Panc1 (cell line): ENCODE measurements around the gene TMOD2. TPM values are rescaled to one million over a fixed set of nuclear protein-coding genes. Genes with fewer than 3 reads are reported as not detected.

Source experiments
- ATAC-seq: fragments of 200-7000 bp; cut with Tn5 transposase; 2 replicates; pipeline ENCODE4 v1.9.1; 2020; ENCODE audit warnings: mild to moderate bottlenecking, moderate library complexity
- BruUV-seq: library from RNA; stranded (reverse); fragments of 400-500 nt; replicated peaks from 2 replicates; lab custom pipeline; 2021; lab: Mats Ljungman, UMichigan
- CTCF ChIA-PET: fragments of 300-600 bp; sonication (Branson Sonifier 250); formaldehyde crosslinking; loops from one replicate; lab custom pipeline; 2022; ENCODE audit warnings: antibody characterized with exemption; lab: Charles Lee
- POLR2A ChIA-PET: fragments of 300-600 bp; sonication (Branson Sonifier 250); formaldehyde crosslinking; loops from one replicate; lab custom pipeline; 2022; ENCODE audit warnings: antibody characterized with exemption; lab: Charles Lee
- DNase-seq: peaks from one replicate; pipeline ENCODE4 v3.0.0-alpha.2; 2010; ENCODE audit warnings: low read depth, low spot score
- H3K27ac ChIP-seq: 2 replicates; pipeline ENCODE4 v1.5.1; 2011; ENCODE audit warnings: mild to moderate bottlenecking, low read length, inconsistent platforms
- H3K27me3 ChIP-seq: fragments of 200-500 bp; sonication (Bioruptor generic); 2 replicates; pipeline ENCODE4 v1.6.0; 2014; ENCODE audit warnings: low read length, inconsistent platforms; ENCODE audit not compliant: control insufficient read depth, insufficient read depth
- H3K36me3 ChIP-seq: fragments of 200-500 bp; sonication (Bioruptor generic); 2 replicates; pipeline ENCODE4 v1.5.1; 2014; ENCODE audit warnings: inconsistent platforms, mild to moderate bottlenecking, low read length, moderate library complexity; ENCODE audit not compliant: control insufficient read depth, insufficient read depth
- H3K4me1 ChIP-seq: 2 replicates; pipeline ENCODE4 v1.5.1; 2011; ENCODE audit warnings: inconsistent platforms, mild to moderate bottlenecking, low read length, moderate library complexity; ENCODE audit not compliant: control insufficient read depth, insufficient read depth
- H3K4me3 ChIP-seq, 2 experiments: 2 replicates each; pipeline ENCODE4 v1.5.1; 2011 to 2012; ENCODE audit warnings: low read depth in 2 of 2, low read length in 2 of 2, mild to moderate bottlenecking in 2 of 2, inconsistent platforms in 1 of 2, moderate library complexity in 1 of 2
- H3K9me3 ChIP-seq: fragments of 200-500 bp; sonication (Bioruptor generic); 2 replicates; pipeline ENCODE4 v1.5.1; 2014; ENCODE audit warnings: low read depth, mild to moderate bottlenecking, inconsistent platforms, low read length, moderate library complexity; ENCODE audit not compliant: control insufficient read depth, insufficient read depth
- POLR2AphosphoS5 ChIP-seq: IDR thresholded peaks from 2 replicates; pipeline ENCODE4 v1.6.1; 2012; ENCODE audit warnings: mild to moderate bottlenecking, low read depth, low read length, moderate library complexity
- SIN3A ChIP-seq: IDR thresholded peaks from 2 replicates; pipeline ENCODE4 v1.6.1; 2012; ENCODE audit warnings: low read depth, mild to moderate bottlenecking, low read length, moderate library complexity, borderline replicate concordance; ENCODE audit not compliant: insufficient read depth
- TCF7L2 ChIP-seq: IDR thresholded peaks from 2 replicates; pipeline ENCODE4 v1.6.1; 2011; ENCODE audit warnings: mild to moderate bottlenecking, low read depth, low read length, inconsistent platforms
- in situ Hi-C: cut with HindIII; loops from 2 replicates; pipeline ENCODE4 v1.10.0; 2016; ENCODE audit warnings: low sequenced_read_pairs, low pct_unique_long_range_greater_than_20kb
- intact Hi-C: fragments of 100-400 bp; cut with micrococcal nuclease; formaldehyde crosslinking; loops from one replicate; pipeline ENCODE4 v1.10.0; 2022; ENCODE audit not compliant: unreplicated experiment
- total RNA-seq: library from RNA; stranded (reverse); gene quantifications from one replicate; pipeline ENCODE4 v1.2.1, GENCODE V29; 2021; ENCODE audit not compliant: unreplicated experiment
- TF ChIP-seq, protein P1 (sequence below), 2 experiments: IDR thresholded peaks; 2 replicates each; pipeline ENCODE4 v1.6.1; 2011 to 2012; ENCODE audit warnings: low read depth in 2 of 2, control low read depth in 1 of 2, low read length in 1 of 2, mild to moderate bottlenecking in 1 of 2, moderate library complexity in 1 of 2; ENCODE audit not compliant: insufficient read depth in 1 of 2
- TF ChIP-seq, protein P2 (sequence below): fragments of 450-650 bp; IDR thresholded peaks from 2 replicates; pipeline ENCODE4 v1.5.1; 2017; ENCODE audit warnings: mild to moderate bottlenecking

The TMOD2 gene
- total RNA-seq, 1 experiment from 2014 or later, result 1.7 TPM

DNA sequence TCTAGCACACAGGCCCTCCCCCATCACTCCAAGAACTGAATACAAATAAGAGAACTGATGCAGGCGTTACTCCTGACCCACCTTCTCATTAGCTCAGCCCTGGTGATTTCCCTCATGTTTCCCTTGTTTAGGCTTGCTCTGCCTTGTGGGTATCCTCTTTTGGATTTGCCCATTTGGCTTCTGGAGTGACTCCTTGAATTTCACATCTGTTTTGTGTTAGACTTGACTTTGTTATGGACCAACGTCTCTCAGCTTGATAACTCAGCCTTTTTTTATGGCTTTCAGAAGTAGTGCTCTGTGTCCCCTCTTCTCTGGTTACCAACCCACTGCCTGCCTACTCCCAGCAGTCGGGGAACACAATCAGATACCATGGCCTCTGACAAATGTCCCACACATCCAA is 66.8 kb downstream of the TMOD2 start:
- ChIA-PET CTCF (no interaction called here), POLR2A (no interaction called here)
- H3K9me3 ChIP-seq, result peaks cover 6% of the 10 kb centered on the region; the same call in 1 of the 2 replicates
- H3K27me3 ChIP-seq, result no peaks in the 10 kb centered on the region
- BruUV-seq, result no TSS peak
- in situ Hi-C loops (no loop called here), intact Hi-C loops (no loop called here)
- H3K36me3 ChIP-seq, result no peaks in the 10 kb centered on the region
- H3K4me1 ChIP-seq, result no peaks in the 10 kb centered on the region
- TF ChIP-seq, protein P1, sequence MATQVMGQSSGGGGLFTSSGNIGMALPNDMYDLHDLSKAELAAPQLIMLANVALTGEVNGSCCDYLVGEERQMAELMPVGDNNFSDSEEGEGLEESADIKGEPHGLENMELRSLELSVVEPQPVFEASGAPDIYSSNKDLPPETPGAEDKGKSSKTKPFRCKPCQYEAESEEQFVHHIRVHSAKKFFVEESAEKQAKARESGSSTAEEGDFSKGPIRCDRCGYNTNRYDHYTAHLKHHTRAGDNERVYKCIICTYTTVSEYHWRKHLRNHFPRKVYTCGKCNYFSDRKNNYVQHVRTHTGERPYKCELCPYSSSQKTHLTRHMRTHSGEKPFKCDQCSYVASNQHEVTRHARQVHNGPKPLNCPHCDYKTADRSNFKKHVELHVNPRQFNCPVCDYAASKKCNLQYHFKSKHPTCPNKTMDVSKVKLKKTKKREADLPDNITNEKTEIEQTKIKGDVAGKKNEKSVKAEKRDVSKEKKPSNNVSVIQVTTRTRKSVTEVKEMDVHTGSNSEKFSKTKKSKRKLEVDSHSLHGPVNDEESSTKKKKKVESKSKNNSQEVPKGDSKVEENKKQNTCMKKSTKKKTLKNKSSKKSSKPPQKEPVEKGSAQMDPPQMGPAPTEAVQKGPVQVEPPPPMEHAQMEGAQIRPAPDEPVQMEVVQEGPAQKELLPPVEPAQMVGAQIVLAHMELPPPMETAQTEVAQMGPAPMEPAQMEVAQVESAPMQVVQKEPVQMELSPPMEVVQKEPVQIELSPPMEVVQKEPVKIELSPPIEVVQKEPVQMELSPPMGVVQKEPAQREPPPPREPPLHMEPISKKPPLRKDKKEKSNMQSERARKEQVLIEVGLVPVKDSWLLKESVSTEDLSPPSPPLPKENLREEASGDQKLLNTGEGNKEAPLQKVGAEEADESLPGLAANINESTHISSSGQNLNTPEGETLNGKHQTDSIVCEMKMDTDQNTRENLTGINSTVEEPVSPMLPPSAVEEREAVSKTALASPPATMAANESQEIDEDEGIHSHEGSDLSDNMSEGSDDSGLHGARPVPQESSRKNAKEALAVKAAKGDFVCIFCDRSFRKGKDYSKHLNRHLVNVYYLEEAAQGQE (IDR thresholded peaks at IDR 0.05; ENCODE audit: insufficient read depth in 1 of 2, low read depth in 2 of 2, low read length in 1 of 2), result no peak
- TF ChIP-seq SIN3A, result no peak
- no peak for ATAC-seq
- H3K4me3 ChIP-seq, result no peak overlapping the region
- DNase-seq, result no peak
- no peak overlapping the region for H3K27ac ChIP-seq

DNA sequence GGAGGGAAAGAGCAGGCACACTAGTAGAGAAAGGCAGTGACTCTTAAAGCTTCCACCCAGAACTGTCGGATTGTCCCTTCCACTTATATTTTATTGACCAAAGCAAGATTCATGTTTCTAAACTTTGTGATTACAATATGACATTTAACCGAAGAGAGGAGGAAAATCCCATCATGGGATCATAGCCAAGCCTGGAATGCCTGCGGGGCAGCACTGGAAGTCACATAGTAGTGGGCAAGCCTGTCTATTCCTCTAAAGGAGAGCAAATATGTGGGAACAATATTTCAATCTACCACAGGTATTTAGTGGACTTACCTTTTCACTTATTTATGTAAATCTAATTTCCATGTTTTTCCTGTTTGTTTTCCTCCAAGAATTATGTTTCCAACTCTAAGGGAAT is 74.3 kb downstream of the TMOD2 start:
- intact Hi-C loops (no loop called here), in situ Hi-C loops (no loop called here)
- 0 out of 2 replicates have a peak, but pooled peaks cover under 1% of the 10 kb centered on the region for H3K4me1 ChIP-seq
- peaks cover 6% of the 10 kb centered on the region; the same call in 1 of the 2 replicates for H3K9me3 ChIP-seq
- DNase-seq (no peak), ATAC-seq (no peak)
- no peaks in the 10 kb centered on the region for H3K27me3 ChIP-seq
- no peaks in the 10 kb centered on the region; the same call in 1 of the 2 replicates for H3K36me3 ChIP-seq
- ChIA-PET CTCF (no interaction called here), POLR2A (no interaction called here)
- H3K4me3 ChIP-seq, result no peak overlapping the region
- BruUV-seq, result no TSS peak
- H3K27ac ChIP-seq, result no peak overlapping the region
- no peak for TF ChIP-seq TCF7L2
- TF ChIP-seq, protein P1 (IDR thresholded peaks at IDR 0.05; ENCODE audit: insufficient read depth in 1 of 2, low read depth in 2 of 2, low read length in 1 of 2), result no peak
- TF ChIP-seq, protein P2, sequence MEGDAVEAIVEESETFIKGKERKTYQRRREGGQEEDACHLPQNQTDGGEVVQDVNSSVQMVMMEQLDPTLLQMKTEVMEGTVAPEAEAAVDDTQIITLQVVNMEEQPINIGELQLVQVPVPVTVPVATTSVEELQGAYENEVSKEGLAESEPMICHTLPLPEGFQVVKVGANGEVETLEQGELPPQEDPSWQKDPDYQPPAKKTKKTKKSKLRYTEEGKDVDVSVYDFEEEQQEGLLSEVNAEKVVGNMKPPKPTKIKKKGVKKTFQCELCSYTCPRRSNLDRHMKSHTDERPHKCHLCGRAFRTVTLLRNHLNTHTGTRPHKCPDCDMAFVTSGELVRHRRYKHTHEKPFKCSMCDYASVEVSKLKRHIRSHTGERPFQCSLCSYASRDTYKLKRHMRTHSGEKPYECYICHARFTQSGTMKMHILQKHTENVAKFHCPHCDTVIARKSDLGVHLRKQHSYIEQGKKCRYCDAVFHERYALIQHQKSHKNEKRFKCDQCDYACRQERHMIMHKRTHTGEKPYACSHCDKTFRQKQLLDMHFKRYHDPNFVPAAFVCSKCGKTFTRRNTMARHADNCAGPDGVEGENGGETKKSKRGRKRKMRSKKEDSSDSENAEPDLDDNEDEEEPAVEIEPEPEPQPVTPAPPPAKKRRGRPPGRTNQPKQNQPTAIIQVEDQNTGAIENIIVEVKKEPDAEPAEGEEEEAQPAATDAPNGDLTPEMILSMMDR, result no peak
- no peak for TF ChIP-seq POLR2AphosphoS5
- no peak for TF ChIP-seq SIN3A
